Gastroesophageal sphincter (tissue), 4 donors: Measurements from ENCODE around the gene CD8B. TPM values are rescaled to one million over a fixed set of nuclear protein-coding genes. Genes with fewer than 3 reads are reported as not detected.

Experiments
- ATAC-seq: fragments of 150-250 bp; one replicate; pipeline ENCODE4 v1.9.1; 2016; ENCODE audit warnings: mild to moderate bottlenecking, moderate library complexity
- H3K27ac ChIP-seq, 4 donors: fragments of 200-600 bp; sonication (generic) in 3 of 4; 1 replicate in 3 of 4; 2 replicates in 1 of 4; pipeline ENCODE4 v1.5.1; 2016 to 2019
- H3K27me3 ChIP-seq: fragments of 200-600 bp; sonication (generic); one replicate; pipeline ENCODE4 v1.5.1; 2019
- H3K36me3 ChIP-seq, 2 donors: fragments of 200-600 bp; sonication (generic); one replicate each; pipeline ENCODE4 v1.5.1; 2019; ENCODE audit warnings: control low read depth in 1 of 2
- H3K4me1 ChIP-seq, 3 donors: fragments of 200-600 bp; sonication (generic); 1 replicate in 2 of 3; 2 replicates in 1 of 3; pipeline ENCODE4 v1.5.1; 2016 to 2019; ENCODE audit warnings: control low read depth in 2 of 3
- H3K4me3 ChIP-seq, 2 donors: fragments of 200-600 bp; sonication (generic); one replicate each; pipeline ENCODE4 v1.5.1; 2019; ENCODE audit warnings: mild to moderate bottlenecking in 1 of 2, moderate library complexity in 1 of 2
- H3K9me3 ChIP-seq, 3 donors: fragments of 200-600 bp; sonication (generic); one replicate each; pipeline ENCODE4 v1.5.1; 2017 to 2019; ENCODE audit warnings: control low read depth in 2 of 3
- CTCF ChIP-seq, 4 experiments: fragments of 200-600 bp in 2 of 4; fragments of 450-650 bp in 2 of 4; sonication (generic) in 1 of 4; IDR thresholded peaks; one replicate each; pipeline ENCODE4 v1.5.1; 2017 to 2019; ENCODE audit warnings: antibody characterized with exemption in 4 of 4, mild to moderate bottlenecking in 2 of 4, moderate library complexity in 2 of 4
- EP300 ChIP-seq: sonication (generic); formaldehyde crosslinking; IDR thresholded peaks from one replicate; pipeline ENCODE4 v1.6.1; 2017; ENCODE audit warnings: antibody characterized with exemption, mild to moderate bottlenecking
- POLR2A ChIP-seq, 2 donors: fragments of 450-650 bp; IDR thresholded peaks; one replicate each; pipeline ENCODE4 v1.6.1; 2017; ENCODE audit warnings: antibody characterized with exemption in 2 of 2, mild to moderate bottlenecking in 2 of 2, moderate library complexity in 1 of 2
- POLR2AphosphoS5 ChIP-seq: sonication (generic); formaldehyde crosslinking; IDR thresholded peaks from one replicate; pipeline ENCODE4 v1.6.1; 2017; ENCODE audit warnings: antibody characterized with exemption
- WGBS, 2 donors: methylation state at CpG; one replicate each; pipeline ENCODE4 v1.1.5; 2018; ENCODE audit warnings: low coverage in 1 of 2; 5-methylcytosine and 5-hydroxymethylcytosine counted together
- total RNA-seq, 4 donors: library from RNA; depleted of rRNA; stranded (reverse); fragments of >200 nt; gene quantifications; one replicate each; pipeline ENCODE4 v1.1.0, GENCODE V29; 2016

CD8B gene
- total RNA-seq, 4 donors from 2014 or later, result 0.81 to 1.6 TPM; not detected in 2

DNA sequence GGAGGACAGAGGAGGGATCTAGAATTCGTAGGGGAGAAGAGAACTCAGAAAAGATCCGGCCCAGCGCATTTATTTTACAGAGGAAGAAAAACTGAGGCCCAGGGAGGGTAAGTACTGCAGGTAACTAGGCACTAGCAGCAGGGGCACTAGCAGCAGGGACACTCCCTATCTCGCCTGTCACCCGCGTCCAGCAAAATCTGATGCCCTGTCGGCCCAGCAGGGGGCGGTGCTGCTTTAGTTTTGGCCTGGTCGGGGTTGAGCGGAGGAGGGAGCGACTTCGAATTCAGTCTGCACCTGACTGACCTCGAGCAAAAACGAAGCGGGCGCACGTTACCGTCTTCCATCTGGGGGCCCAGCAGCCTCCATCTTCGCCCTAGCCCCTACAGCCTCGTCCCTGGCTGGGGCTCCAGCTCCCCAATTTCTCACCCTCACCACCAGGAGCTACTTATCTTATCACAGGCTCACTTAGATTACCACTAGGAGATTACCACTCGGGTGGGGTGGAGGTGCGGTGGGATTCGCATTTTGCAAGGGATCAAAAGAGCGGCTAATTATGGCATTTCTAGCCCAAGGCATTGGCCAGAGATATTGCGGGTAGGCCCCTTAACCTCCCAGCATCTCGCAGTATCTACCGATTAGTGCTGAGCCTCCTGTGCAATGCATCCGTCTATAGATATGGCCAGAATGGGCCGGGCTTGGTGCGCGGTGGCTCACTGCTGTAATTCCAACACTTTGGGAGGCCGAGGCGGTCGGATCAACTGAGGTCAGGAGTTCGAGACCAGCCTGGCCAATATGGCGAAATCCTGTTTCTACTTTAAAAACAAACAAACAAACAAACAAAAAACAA is 53.1 kb downstream of the CD8B start:
- peak overlapping the region in 1 of 2 donors; percentile 50 for H3K4me3 ChIP-seq
- H3K4me1 ChIP-seq, result peaks cover 0 to 29% (median 9%) of the 10 kb centered on the region in 3 donors
- H3K27ac ChIP-seq, result peak overlapping the region in 1 of 4 donors; percentile 28
- no peaks in the 10 kb centered on the region for H3K36me3 ChIP-seq
- peak; percentile 89 for ATAC-seq
- TF ChIP-seq CTCF (IDR thresholded peaks at IDR 0.05) (peak; percentile 80 to 95 (median 90)), POLR2A (IDR thresholded peaks at IDR 0.05) (no peak), EP300 (no peak)
- no peaks in the 10 kb centered on the region for H3K9me3 ChIP-seq
- peaks cover 61% of the 10 kb centered on the region for H3K27me3 ChIP-seq
- 0 to 25% methylated on average over 5 to 7 of the region's 36 CpGs for WGBS, 2 donors

DNA sequence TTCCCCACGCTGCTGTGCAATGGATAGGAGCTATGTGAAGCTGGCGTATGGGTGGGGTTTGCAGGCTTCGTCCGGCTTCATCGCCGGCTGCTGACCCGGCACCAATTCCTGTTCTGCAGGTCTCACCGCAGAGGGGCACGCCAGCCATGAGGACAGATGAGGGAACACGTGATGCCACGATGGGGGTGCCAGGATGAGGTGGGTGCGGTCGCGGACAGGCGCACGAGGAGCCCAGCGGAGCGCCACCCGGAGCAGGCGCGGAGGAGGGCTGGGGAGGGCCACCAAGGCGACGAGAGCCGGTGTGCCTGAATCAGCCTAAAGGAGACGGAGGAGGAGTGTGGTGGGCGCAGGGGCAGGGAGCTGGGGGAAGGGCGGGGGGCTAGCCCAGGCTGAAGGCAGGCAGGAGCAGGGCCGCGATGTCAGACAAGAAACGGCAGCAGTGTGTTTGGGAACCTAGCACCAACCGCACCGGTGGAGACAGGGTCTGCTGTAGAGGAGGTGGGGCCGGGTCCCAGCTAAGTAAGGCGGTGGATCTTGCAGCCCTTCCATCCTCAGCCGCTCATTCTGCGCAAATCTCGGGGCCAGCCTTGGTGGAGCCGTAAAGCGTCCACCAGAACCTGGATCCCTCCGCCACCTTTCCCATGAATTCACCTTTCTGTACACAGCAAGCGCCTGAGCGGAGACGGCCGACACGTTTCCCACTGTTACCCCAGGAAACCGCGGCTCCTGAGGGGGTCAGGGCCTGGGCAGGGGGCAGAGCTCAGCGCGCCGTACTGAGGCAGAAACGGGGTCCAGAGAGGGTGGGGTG is 54.0 kb downstream of the CD8B start:
- Histone ChIP-seq H3K9me3 (no peaks in the 10 kb centered on the region), H3K27ac (peak overlapping the region in 1 of 4 donors; percentile 28), H3K27me3 (peaks cover 52% of the 10 kb centered on the region), H3K4me3 (peak overlapping the region in 1 of 2 donors; percentile 50), H3K4me1 (peaks cover 0 to 29% (median 9%) of the 10 kb centered on the region in 3 donors), H3K36me3 (no peaks in the 10 kb centered on the region)
- no peak for TF ChIP-seq POLR2AphosphoS5
- TF ChIP-seq EP300, result no peak
- TF ChIP-seq POLR2A (IDR thresholded peaks at IDR 0.05), result no peak
- TF ChIP-seq CTCF (IDR thresholded peaks at IDR 0.05), result no peak
- ATAC-seq, result peak; percentile 24
- 1 to 3% methylated on average over 11 to 18 of the region's 51 CpGs for WGBS, 2 donors

GRCh38 chr2:86807133-86807467 is 54.6 kb downstream of the CD8B start:
- H3K27me3 ChIP-seq, result peaks cover 47% of the 10 kb centered on the region
- TF ChIP-seq POLR2A (IDR thresholded peaks at IDR 0.05) (no peak), POLR2AphosphoS5 (no peak), EP300 (no peak)
- no peak for ATAC-seq
- 32 to 58% methylated on average over 8 to 11 of the region's 11 CpGs for WGBS, 2 donors
- H3K36me3 ChIP-seq, result no peaks in the 10 kb centered on the region
- H3K27ac ChIP-seq, result no peak overlapping the region
- peaks cover 0 to 29% (median 9%) of the 10 kb centered on the region in 3 donors for H3K4me1 ChIP-seq
- no peaks in the 10 kb centered on the region for H3K9me3 ChIP-seq
- peak overlapping the region in 1 of 2 donors; percentile 50 for H3K4me3 ChIP-seq

- Histone ChIP-seq H3K4me3 (no peak overlapping the region), H3K36me3 (no peaks in the 10 kb centered on the region), H3K4me1 (peaks cover 0 to 29% (median 9%) of the 10 kb centered on the region in 3 donors), H3K27ac (no peak overlapping the region), H3K9me3 (no peaks in the 10 kb centered on the region), H3K27me3 (peaks cover 38% of the 10 kb centered on the region)
- no peak for ATAC-seq
- 50 to 82% methylated on average over 1 to 16 of the region's 21 CpGs for WGBS, 2 donors
- TF ChIP-seq EP300 (no peak), POLR2A (IDR thresholded peaks at IDR 0.05) (no peak), POLR2AphosphoS5 (no peak), CTCF (IDR thresholded peaks at IDR 0.05) (no peak)
Measured at GRCh38 chr2:86806059-86806857, 55.4 kb downstream of the CD8B start.
